Upper lobe of left lung (tissue), 6 donors: ENCODE results near the gene CHMP6. TPM values are rescaled to one million over a fixed set of nuclear protein-coding genes. Genes with fewer than 3 reads are reported as not detected.

Source experiments
- ATAC-seq, 2 donors: fragments of 200-7000 bp; cut with Tn5 transposase; one replicate each; pipeline ENCODE4 v1.9.1; 2022; ENCODE audit warnings: mild to moderate bottlenecking in 2 of 2, moderate library complexity in 2 of 2; ENCODE audit not compliant: low FRiP score in 2 of 2
- DNase-seq, 2 donors: peaks; one replicate each; pipeline ENCODE4 v3.0.0-alpha.2; 2019 to 2020
- H3K27ac ChIP-seq, 4 donors: fragments of 200-600 bp; sonication (generic); one replicate each; pipeline ENCODE4 v1.5.1; 2016 to 2019
- H3K27me3 ChIP-seq, 4 donors: fragments of 200-600 bp; sonication (generic); one replicate each; pipeline ENCODE4 v1.5.1; 2017 to 2019
- H3K36me3 ChIP-seq, 4 donors: fragments of 200-600 bp; sonication (generic); one replicate each; pipeline ENCODE4 v1.5.1; 2016 to 2019
- H3K4me1 ChIP-seq, 4 donors: fragments of 200-600 bp; sonication (generic); one replicate each; pipeline ENCODE4 v1.5.1; 2018 to 2019
- H3K4me3 ChIP-seq, 4 donors: fragments of 200-600 bp; sonication (generic); one replicate each; pipeline ENCODE4 v1.5.1; 2017 to 2019; ENCODE audit warnings: mild to moderate bottlenecking in 2 of 4, moderate library complexity in 1 of 4
- H3K9me3 ChIP-seq, 4 donors: fragments of 200-600 bp; sonication (generic); one replicate each; pipeline ENCODE4 v1.5.1; 2018 to 2019
- CTCF ChIP-seq, 6 experiments: fragments of 450-650 bp in 4 of 6; fragments of 200-600 bp in 2 of 6; sonication (generic) in 2 of 6; IDR thresholded peaks; one replicate each; pipeline ENCODE4 v1.5.1; 2016 to 2019; ENCODE audit warnings: antibody characterized with exemption in 6 of 6
- EP300 ChIP-seq, 4 donors: sonication (generic); formaldehyde crosslinking; IDR thresholded peaks; one replicate each; pipeline ENCODE4 v1.5.1; 2017; ENCODE audit warnings: antibody characterized with exemption in 4 of 4, control low read depth in 2 of 4
- POLR2A ChIP-seq, 4 donors: fragments of 450-650 bp; IDR thresholded peaks; one replicate each; pipeline ENCODE4 v1.5.1; 2016 to 2017; ENCODE audit warnings: antibody characterized with exemption in 4 of 4, mild to moderate bottlenecking in 2 of 4
- POLR2AphosphoS5 ChIP-seq, 2 donors: sonication (generic); formaldehyde crosslinking; IDR thresholded peaks; one replicate each; pipeline ENCODE4 v1.5.1; 2017; ENCODE audit warnings: antibody characterized with exemption in 2 of 2
- WGBS, 2 donors: methylation state at CpG; one replicate each; pipeline ENCODE4 v1.1.5; 2017 to 2018; 5-methylcytosine and 5-hydroxymethylcytosine counted together
- total RNA-seq, 6 donors: library from RNA; depleted of rRNA in 4 of 6; stranded (reverse); fragments of >200 nt in 4 of 6; gene quantifications; one replicate each; pipeline versions ENCODE4 v1.1.0 to v1.2.1, GENCODE V29; 2016 to 2021
- donor health status: DM: no; HTN: no; CAD: no; lungs with moderate emphysema.
- donor health status: DM: no; HTN: yes; CAD: no; lungs with severe emphysema.

CHMP6 gene
- total RNA-seq, 6 donors from 2014 or later = 29.5 to 75.4 (median 34.8) TPM

DNA sequence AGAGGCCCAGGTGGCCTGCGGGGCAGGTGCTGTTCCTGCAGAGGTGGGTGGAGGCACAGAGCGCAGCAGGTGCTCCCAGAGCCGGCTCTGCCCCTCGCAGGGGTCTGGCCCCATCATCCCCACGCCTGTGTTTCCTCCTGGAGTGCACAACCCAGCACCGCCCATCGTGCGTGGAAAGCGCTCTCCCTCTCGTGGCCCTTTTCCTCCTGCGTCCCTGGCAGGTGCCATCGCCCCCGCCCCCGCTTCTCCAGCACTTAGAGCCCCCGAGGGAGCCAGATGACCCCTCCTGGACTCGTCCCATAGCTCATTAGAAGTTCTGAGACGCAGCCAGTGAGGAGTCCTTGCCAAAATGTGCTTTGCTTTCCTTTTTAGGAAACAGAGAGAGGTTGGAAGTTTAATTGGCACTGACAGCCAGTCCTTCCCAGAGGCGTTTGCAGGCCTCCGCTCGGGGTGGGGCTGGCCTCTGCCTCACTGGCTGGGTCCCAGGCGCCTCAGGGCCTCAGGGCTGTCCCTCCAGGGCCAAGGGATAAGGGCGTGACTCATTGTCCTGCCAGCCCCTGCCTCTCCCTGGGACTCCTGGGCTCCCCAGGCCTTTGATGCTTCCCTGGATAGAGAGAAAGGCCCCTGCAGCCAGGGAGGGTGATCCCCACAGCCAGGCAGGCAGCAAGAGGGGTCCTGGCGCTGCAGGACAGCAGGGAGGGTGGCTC, 32.2 kb upstream of the CHMP6 start:
- peak; percentile 56 to 74 for ATAC-seq

DNA sequence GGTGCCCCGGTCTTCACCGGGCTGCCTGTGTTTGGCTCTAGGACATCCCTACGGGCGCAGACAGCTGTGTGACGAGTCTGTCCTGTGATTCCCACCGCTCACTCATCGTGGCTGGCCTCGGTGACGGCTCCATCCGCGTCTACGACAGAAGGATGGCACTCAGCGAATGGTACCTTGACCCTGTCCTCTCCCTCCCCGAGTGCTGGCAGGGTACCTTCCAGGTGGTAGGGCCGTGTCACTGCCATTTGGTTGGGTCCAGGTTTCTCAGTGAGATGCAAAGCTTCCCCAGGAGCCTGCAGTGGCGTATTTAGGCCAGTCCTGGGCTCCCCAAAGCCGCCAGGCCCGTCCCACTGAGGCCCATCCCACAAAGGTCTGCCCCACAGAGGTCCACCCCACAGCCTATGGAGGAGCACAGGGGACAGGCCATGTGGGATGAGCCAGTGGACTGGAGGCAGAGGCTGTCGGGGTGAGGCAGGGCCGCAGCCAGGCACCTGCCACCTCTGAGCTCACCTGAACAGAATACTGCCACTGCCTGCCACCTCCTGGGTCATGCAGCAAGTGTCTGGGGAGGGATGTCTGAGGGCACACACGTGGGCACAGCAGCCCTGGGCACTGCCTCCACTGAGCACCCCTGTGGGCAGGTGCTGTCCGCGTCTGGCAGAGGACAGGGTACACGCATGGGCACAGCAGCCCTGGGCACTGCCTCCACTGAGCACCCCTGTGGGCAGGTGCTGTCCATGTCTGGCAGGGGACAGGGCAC, 31.4 kb upstream of the CHMP6 start:
- 90 to 95% methylated on average over 2 to 17 of the region's 24 CpGs for WGBS, 2 donors
- peaks cover 0 to 25% (median 12%) of the 10 kb centered on the region in 4 donors for H3K36me3 ChIP-seq
- ATAC-seq (peak in 1 of 2 donors; percentile 5), DNase-seq (peak in 1 of 2 donors; percentile 55)
- TF ChIP-seq POLR2AphosphoS5 (IDR thresholded peaks at IDR 0.05) (no peak), EP300 (IDR thresholded peaks at IDR 0.05) (no peak), POLR2A (IDR thresholded peaks at IDR 0.05) (no peak), CTCF (IDR thresholded peaks at IDR 0.05) (no peak)
- no peaks in the 10 kb centered on the region for H3K9me3 ChIP-seq
- peaks cover 0 to 12% (median 3%) of the 10 kb centered on the region in 4 donors for H3K4me1 ChIP-seq
- H3K27ac ChIP-seq = peak overlapping the region in 1 of 4 donors; percentile 43
- no peak overlapping the region for H3K4me3 ChIP-seq
- no peaks in the 10 kb centered on the region for H3K27me3 ChIP-seq

More for the DNA sequence above, 32.2 kb upstream of the CHMP6 start:
- Histone ChIP-seq H3K27ac (peak overlapping the region in 3 of 4 donors; percentile 23 to 43 (median 30)), H3K36me3 (peaks cover 0 to 18% (median 10%) of the 10 kb centered on the region in 4 donors), H3K27me3 (no peaks in the 10 kb centered on the region), H3K4me1 (peaks cover 0 to 12% (median 3%) of the 10 kb centered on the region in 4 donors), H3K9me3 (no peaks in the 10 kb centered on the region), H3K4me3 (no peak overlapping the region)
- 67 to 69% methylated on average over 16 to 19 of the region's 23 CpGs for WGBS, 2 donors
- DNase-seq = peak in 1 of 2 donors; percentile 86
- no peak for TF ChIP-seq CTCF (IDR thresholded peaks at IDR 0.05)
- no peak for TF ChIP-seq POLR2AphosphoS5 (IDR thresholded peaks at IDR 0.05)
- no peak for TF ChIP-seq POLR2A (IDR thresholded peaks at IDR 0.05)
- no peak for TF ChIP-seq EP300 (IDR thresholded peaks at IDR 0.05)

GRCh38 chr17:80960797-80961452, 30.7 kb upstream of the CHMP6 start:
- peaks cover 0 to 29% (median 16%) of the 10 kb centered on the region in 4 donors for H3K36me3 ChIP-seq
- DNase-seq (peak in 1 of 2 donors; percentile 79), ATAC-seq (peak in 1 of 2 donors; percentile 19)
- H3K4me1 ChIP-seq = peaks cover 0 to 12% (median 3%) of the 10 kb centered on the region in 4 donors
- WGBS, 2 donors = 84 to 94% methylated on average over 15 to 31 of the region's 31 CpGs
- no peak for TF ChIP-seq POLR2A (IDR thresholded peaks at IDR 0.05)
- H3K27ac ChIP-seq = no peak overlapping the region
- no peaks in the 10 kb centered on the region for H3K9me3 ChIP-seq
- H3K27me3 ChIP-seq = no peaks in the 10 kb centered on the region
- H3K4me3 ChIP-seq = no peak overlapping the region

GRCh38 chr17:80961541-80962330, 29.9 kb upstream of the CHMP6 start:
- 89 to 93% methylated on average over 19 to 21 of the region's 21 CpGs for WGBS, 2 donors
- Histone ChIP-seq H3K36me3 (peaks cover 0 to 31% (median 15%) of the 10 kb centered on the region in 4 donors), H3K27me3 (no peaks in the 10 kb centered on the region), H3K27ac (no peak overlapping the region), H3K4me3 (no peak overlapping the region), H3K9me3 (no peaks in the 10 kb centered on the region), H3K4me1 (peaks cover 0 to 12% (median 3%) of the 10 kb centered on the region in 4 donors)
- TF ChIP-seq CTCF (IDR thresholded peaks at IDR 0.05) (no peak), POLR2A (IDR thresholded peaks at IDR 0.05) (no peak), EP300 (IDR thresholded peaks at IDR 0.05) (no peak), POLR2AphosphoS5 (IDR thresholded peaks at IDR 0.05) (no peak)
- DNase-seq (peak in 1 of 2 donors; percentile 72), ATAC-seq (no peak)
